ENCODE results near the gene ANXA3.

DNA sequence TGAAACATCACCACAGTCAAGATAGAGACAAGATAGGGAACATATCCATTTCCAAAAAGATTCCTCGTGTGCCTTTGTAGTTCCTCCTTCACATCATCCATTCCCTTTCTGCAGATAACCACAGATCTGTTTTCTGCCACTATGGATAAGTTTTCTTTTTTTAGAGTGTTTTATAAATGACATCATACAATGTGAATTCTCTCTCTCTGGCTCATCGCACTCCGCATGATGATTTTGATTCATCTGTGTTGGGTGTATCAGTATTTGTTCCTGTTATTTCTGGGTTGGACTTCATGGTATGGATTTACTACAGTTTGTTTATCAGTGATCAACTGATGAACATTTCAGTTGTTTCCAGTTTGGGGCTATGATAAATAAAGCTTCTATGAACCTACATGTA lies 23.2 kb upstream of the ANXA3 start:
- TF ChIP-seq EZH2 (IDR thresholded peaks at IDR 0.05): no peak
- TF ChIP-seq, protein P1, sequence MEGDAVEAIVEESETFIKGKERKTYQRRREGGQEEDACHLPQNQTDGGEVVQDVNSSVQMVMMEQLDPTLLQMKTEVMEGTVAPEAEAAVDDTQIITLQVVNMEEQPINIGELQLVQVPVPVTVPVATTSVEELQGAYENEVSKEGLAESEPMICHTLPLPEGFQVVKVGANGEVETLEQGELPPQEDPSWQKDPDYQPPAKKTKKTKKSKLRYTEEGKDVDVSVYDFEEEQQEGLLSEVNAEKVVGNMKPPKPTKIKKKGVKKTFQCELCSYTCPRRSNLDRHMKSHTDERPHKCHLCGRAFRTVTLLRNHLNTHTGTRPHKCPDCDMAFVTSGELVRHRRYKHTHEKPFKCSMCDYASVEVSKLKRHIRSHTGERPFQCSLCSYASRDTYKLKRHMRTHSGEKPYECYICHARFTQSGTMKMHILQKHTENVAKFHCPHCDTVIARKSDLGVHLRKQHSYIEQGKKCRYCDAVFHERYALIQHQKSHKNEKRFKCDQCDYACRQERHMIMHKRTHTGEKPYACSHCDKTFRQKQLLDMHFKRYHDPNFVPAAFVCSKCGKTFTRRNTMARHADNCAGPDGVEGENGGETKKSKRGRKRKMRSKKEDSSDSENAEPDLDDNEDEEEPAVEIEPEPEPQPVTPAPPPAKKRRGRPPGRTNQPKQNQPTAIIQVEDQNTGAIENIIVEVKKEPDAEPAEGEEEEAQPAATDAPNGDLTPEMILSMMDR (IDR thresholded peaks at IDR 0.05): no peak
